Left ventricle myocardium inferior (tissue), 1 donor: ENCODE data around the gene DOCK4. TPM values are rescaled to one million over a fixed set of nuclear protein-coding genes. Genes with fewer than 3 reads are reported as not detected.

ENCODE experiments used
- DNase-seq: peaks from one replicate; pipeline ENCODE4 v3.0.0-alpha.2; 2020
- H3K27ac ChIP-seq: fragments of 200-600 bp; replicated peaks from 2 replicates; pipeline ENCODE4 v1.8.0; 2021
- H3K27me3 ChIP-seq: fragments of 200-600 bp; 2 replicates; pipeline ENCODE4 v1.8.0; 2021; ENCODE audit warnings: low read depth
- H3K36me3 ChIP-seq: fragments of 200-600 bp; 2 replicates; pipeline ENCODE4 v1.8.0; 2021
- H3K4me1 ChIP-seq: fragments of 200-600 bp; 2 replicates; pipeline ENCODE4 v1.8.0; 2021
- H3K4me3 ChIP-seq: fragments of 200-600 bp; 2 replicates; pipeline ENCODE4 v1.8.0; 2021; ENCODE audit warnings: mild to moderate bottlenecking, moderate library complexity
- H3K9me3 ChIP-seq: fragments of 200-600 bp; replicated peaks from 2 replicates; pipeline ENCODE4 v1.8.0; 2021
- CTCF ChIP-seq: fragments of 200-600 bp; IDR thresholded peaks from 2 replicates; pipeline ENCODE4 v1.8.0; 2021; ENCODE audit warnings: antibody characterized with exemption, mild to moderate bottlenecking, borderline replicate concordance
- intact Hi-C: fragments of 100-400 bp; cut with micrococcal nuclease; formaldehyde crosslinking; loops from one replicate; pipeline ENCODE4 v1.11.0; 2022
- total RNA-seq: library from RNA; stranded (reverse); fragmentation: NEBNext Ultra II Directional; extraction: Animal tissue kit (Norgen Biotek cat#: 25700); gene quantifications from one replicate; pipeline ENCODE4 v1.2.1, GENCODE V29; 2021
- donor health status: DM: no; HTN: yes; CAD: no; lungs with severe emphysema.

Gene DOCK4
- total RNA-seq, 1 donor from 2014 or later = 15.2 TPM

- intact Hi-C loops = no loop called here
- no peaks in the 10 kb centered on the region for H3K27me3 ChIP-seq
- TF ChIP-seq CTCF = no peak
- H3K27ac ChIP-seq = no peak overlapping the region
- peaks cover 48% of the 10 kb centered on the region for H3K4me1 ChIP-seq
- DNase-seq = no peak
- H3K36me3 ChIP-seq = no peaks in the 10 kb centered on the region
- no peak overlapping the region for H3K4me3 ChIP-seq
- no peaks in the 10 kb centered on the region for H3K9me3 ChIP-seq
Observed at GRCh38 chr7:112063974-112064373, 142.2 kb downstream of the DOCK4 start.

GRCh38 chr7:112061051-112061450 is 145.1 kb downstream of the DOCK4 start:
- Histone ChIP-seq H3K4me3 (no peak overlapping the region), H3K4me1 (peaks cover 32% of the 10 kb centered on the region), H3K27ac (no peak overlapping the region), H3K36me3 (no peaks in the 10 kb centered on the region), H3K27me3 (no peaks in the 10 kb centered on the region), H3K9me3 (no peaks in the 10 kb centered on the region)
- no peak for DNase-seq
- TF ChIP-seq CTCF = no peak
- intact Hi-C loops = no loop called here

- TF ChIP-seq CTCF = no peak
- no peaks in the 10 kb centered on the region for H3K36me3 ChIP-seq
- H3K27me3 ChIP-seq = no peaks in the 10 kb centered on the region
- no peak overlapping the region for H3K27ac ChIP-seq
- H3K9me3 ChIP-seq = no peaks in the 10 kb centered on the region
- intact Hi-C loops = no loop called here
- H3K4me3 ChIP-seq = no peak overlapping the region
- DNase-seq = no peak
- peaks cover 32% of the 10 kb centered on the region for H3K4me1 ChIP-seq
Observed at GRCh38 chr7:112060625-112061024, 145.6 kb downstream of the DOCK4 start.

GRCh38 chr7:112059675-112060074 is 146.5 kb downstream of the DOCK4 start:
- H3K27me3 ChIP-seq = no peaks in the 10 kb centered on the region
- intact Hi-C loops = no loop called here
- H3K36me3 ChIP-seq = no peaks in the 10 kb centered on the region
- DNase-seq = no peak
- H3K4me3 ChIP-seq = no peak overlapping the region
- peaks cover 32% of the 10 kb centered on the region for H3K4me1 ChIP-seq
- no peak for TF ChIP-seq CTCF
- H3K27ac ChIP-seq = no peak overlapping the region
- H3K9me3 ChIP-seq = no peaks in the 10 kb centered on the region

GRCh38 chr7:112058686-112059085 is 147.5 kb downstream of the DOCK4 start:
- Histone ChIP-seq H3K4me1 (peaks cover 32% of the 10 kb centered on the region), H3K9me3 (no peaks in the 10 kb centered on the region), H3K4me3 (no peak overlapping the region), H3K27ac (no peak overlapping the region), H3K27me3 (no peaks in the 10 kb centered on the region), H3K36me3 (no peaks in the 10 kb centered on the region)
- intact Hi-C loops = no loop called here
- DNase-seq = no peak
- no peak for TF ChIP-seq CTCF

GRCh38 chr7:112056409-112056808 is 149.8 kb downstream of the DOCK4 start:
- Histone ChIP-seq H3K27ac (no peak overlapping the region), H3K4me1 (peaks cover 43% of the 10 kb centered on the region), H3K27me3 (no peaks in the 10 kb centered on the region), H3K9me3 (no peaks in the 10 kb centered on the region), H3K4me3 (no peak overlapping the region), H3K36me3 (no peaks in the 10 kb centered on the region)
- intact Hi-C loops = no loop called here
- DNase-seq = no peak
- TF ChIP-seq CTCF = no peak
